GM21529 (cell line): ENCODE data around the gene PPP1CA.
"Not testable (repeated sequence)": the region's sequence is repeated elsewhere in the genome, so short reads cannot be mapped to it uniquely, and the experiment has no call there.

Source experiments
- ATAC-seq: cut with Tn5 transposase; IDR thresholded peaks from one replicate; pipeline ENCODE4 v1.9.1; 2021; ENCODE audit not compliant: unreplicated experiment

Gene PPP1CA

DNA sequence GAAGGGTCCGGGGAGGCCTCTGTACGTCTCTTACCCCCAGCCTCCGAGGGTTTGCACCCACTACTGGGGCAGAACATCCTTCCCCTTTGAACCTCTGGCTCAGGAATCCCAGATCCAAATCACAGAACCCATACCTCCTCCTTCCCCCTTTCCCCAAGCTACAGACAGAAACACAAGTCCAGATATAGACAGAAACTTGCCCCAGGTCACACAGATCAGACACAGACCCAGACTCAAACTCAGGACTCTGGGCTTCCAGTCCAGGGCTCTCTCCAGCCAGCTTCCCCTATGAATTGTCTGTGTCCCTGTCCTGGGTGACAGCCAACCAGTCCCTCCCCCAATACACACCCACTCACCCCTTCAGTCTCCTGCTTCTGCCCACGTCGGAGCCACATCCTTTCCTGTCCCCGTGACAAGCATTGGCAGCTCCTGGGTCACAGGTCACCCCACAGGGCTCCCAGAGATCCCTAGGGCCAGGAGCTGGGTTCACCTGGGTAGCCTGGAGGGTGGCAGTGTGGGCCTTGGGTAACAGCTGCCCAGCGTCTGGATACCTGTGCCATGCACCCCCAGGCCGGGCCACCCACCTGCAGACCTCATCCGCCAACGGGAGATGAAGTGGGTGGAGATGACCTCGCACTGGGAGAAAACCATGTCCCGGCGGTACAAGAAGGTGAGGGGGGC, 3.0 kb upstream of the PPP1CA start:
- ATAC-seq: no peak

DNA sequence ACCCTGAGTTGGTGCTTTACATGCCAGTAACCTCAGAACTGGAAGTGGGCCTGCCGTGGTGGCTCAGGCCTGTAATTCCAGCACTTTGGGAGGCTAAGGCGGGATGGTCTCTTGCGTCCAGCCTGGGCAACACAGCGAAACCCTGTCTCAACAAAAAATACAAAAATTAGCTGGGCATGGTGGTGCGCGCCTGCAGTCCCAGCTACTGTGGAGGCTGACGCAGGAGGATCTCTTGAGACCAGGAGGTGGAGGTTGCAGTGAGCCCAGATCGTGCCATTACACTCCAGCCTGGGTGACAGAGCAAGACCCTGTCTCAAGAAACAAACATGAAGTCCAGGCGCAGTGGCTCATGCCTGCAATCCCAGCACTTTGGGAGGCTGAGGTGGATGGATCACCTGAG, 1.4 kb upstream of the PPP1CA start:
- not testable (repeated sequence) for ATAC-seq

DNA sequence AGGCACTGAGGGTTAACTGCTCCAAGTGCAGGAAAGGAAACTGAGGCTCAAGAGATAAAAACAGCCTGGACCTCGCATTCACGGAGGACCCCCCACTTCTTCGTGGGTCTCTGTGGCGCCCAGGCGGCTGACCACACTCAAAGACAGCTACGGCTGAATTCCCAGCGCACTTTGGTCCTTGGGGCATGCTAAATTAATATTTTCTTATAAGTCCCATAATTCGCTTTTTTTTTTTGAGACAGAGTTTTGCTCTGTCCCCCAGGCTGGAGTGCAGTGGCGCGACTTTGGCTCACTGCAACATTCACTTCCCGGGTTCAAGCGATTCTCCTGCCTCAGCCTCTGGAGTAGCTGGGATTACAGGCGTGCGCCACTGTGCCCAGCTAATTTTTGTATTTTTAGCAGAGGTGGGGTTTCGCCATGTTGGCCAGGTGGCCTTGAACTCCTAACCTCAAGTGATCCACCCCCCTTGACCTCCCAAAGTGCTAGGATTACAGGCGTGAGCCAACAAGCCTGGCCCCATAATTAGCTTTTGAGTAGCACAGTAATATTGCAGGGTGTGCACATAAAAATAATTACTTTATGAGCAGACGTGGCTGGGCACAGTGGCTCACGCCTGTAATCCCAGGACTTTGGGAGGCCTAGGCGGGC, 658 bp upstream of the PPP1CA start:
- not testable (repeated sequence) for ATAC-seq

DNA sequence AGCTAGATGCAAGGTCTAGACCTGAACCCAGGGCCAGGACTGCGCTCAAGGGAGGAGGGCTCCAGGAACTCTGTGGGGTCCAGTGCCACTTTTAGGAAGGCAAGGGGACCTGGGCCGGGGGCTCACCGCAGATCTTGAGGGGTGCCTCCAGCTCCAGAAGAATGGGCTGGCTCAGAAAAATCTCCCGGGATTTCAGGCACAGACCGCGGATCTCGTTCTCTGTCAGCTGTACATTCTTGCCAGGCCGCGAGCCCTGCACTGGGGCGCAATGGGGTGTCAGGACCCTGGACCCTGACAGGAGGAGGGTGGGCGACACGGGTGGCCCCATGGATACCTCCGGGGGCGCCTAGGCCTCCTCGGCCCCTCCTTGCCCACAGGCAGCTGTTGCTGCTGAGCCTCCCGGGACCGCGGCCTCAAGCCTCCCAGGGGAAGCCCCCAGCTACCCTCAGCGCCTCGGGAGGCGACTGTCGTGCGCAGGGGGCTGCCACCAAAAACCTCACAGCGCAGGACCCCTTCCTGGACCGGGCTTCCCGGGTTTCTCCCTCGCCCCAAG, 640 bp downstream of the PPP1CA start:
- peak; percentile 14 for ATAC-seq

DNA sequence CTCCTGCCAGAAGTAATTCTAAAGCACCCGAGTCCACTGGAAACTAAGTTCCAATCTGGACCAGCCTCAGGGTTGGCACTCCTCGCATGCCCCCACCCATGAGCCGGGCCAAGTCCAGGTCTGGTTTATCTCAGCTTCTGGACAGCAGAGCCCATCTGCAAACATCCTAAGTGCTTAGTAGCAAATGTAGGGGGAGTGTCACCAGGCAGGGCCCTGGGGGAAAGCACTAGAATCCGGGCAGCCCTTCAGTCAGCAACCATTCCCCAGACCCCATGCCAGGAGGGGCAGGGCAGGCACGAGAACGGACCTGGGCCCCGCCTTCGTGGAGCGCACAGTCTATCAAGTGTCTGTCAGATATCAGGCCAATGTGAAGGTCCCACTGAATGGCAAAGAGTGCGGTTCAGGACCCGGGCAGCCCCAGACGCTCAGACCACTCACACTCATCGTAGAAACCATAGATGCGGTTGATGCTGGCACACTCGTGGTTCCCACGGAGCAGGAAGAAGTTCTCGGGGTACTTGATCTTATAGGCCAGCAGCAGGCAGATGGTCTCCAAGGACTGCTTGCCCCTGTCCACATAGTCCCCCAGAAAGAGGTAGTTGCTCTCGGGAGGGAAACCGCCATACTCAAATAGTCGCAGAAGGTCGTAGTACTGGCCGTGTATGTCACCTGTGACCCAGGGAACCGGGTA, 1.3 kb downstream of the PPP1CA start:
- ATAC-seq: no peak

DNA sequence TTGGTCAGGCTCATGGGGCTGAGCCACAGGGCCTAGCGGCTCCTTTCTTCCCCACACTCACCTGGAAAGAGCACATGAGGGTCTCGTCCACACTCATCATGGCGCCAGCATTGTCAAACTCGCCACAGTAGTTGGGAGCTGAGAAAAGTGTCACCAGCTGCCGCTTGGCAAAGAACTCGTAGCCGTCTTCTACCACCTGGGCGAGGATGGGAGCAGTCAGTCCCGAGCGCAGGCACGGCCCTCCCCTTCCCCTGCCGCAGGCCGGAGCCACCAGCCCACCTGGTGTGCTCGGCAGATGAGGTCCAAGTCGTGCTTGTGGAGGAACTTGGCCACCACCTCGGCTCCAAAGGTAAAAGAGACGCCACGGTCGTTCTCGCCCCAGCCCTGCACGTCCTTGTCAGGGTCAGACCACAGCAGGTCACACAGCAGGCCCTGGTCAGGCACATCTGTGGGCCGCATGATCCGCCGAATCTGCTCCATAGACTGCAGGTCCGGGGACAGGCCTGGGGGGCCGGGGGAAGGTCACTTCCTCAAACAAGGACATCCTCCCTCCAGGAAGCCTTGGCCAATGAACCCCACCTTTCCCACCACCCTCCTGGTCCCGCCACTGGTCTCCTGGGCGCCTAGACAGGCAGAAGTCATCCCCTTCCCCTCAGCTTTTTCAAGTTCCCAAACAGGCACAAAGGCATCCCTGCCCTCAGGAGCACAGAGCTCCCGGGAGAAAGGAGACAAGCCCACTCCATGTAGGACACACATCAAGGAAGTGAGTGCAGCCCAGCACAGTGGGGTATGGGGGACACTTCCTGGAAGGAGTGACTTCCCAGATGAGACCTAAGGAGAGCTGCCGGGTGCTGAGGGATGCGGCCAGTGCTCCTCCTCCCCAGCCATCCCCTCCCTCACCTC, 2.7 kb downstream of the PPP1CA start:
- ATAC-seq: no peak

DNA sequence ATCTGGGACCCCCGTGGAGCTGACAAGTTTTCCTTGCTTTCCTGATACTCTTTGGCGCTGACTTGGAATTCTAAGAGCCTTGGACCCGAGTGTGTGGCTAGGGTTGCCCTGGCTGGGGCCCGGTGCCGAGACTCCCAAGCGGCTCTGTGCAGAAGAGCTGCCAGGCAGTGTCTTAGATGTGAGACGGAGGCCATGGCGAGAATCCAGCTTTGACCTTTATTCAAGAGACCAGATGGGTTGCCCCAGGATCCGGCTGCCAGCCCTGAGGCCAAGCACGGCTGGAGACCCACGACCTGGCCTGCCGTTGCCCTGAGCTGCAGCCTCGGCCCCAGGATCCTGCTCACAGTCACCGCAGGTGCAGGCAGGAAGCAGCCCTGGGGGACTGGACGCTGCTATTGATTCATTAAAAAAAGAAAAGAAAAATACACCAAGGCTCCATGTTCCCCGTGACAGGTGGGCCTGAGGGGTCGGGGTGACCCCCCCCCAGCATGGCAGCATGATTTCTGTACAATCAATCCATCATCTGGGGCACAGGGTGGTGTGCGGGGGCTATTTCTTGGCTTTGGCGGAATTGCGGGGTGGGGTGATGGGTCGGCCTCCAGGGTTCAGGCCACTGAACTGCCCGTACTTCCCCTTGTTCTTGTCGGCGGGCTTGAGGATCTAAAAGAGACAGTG, 3.5 kb downstream of the PPP1CA start:
- no peak for ATAC-seq

DNA sequence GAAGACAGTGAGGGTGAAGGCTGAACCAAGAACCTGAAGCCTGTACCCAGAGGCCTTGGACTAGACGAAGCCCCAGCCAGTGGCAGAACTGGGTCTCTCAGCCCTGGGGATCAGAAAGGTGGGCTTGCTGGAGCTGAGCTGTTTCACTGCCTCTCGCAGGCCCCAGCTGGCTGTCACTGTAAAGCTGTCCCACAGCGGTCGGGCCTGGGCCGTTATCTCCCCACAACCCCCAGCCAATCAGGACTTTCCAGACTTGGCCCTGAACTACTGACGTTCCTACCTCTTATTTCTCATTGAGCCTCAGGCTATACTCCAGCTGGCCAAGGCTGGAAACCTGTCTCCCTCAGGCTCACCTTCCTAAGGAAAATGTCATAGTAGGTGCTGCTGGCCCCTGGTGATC, 4.1 kb downstream of the PPP1CA start:
- no peak for ATAC-seq

DNA sequence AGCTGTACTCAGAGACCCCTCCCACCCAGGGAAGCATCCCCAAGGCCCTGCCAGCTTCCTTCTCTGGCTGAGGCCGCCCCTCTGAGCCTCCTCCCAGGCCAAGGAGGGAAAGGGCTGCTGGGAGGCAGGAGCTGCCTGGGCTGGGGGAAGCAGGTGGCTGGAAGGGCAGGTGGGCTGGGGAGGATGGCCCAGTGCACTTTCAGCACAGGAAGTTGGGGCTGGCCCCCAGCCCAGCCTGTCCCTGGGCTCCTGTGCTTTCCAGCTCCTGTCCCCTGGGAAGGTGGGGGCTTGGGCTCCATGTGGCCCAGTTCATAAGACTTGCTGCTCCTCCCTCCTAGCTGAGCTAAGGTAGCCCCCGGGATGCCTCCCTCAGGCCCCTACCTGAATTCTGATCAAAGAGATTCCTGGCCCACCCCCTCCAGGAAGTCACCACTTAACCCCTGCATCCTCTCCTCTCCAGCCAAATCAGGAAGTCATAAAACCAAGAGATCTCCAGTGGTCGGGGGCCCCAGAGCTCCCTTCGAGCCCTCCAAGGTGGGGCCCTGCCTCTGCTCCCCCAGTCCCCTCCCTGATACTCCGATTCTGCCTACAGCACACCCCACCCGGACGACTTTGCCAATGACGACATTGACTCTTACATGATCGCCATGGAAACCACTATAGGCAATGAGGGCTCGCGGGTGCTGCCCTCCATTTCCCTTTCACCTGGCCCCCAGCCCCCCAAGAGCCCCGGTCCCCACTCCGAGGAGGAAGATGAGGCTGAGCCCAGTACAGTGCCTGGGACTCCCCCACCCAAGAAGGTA, 4.9 kb downstream of the PPP1CA start:
- ATAC-seq: no peak

DNA sequence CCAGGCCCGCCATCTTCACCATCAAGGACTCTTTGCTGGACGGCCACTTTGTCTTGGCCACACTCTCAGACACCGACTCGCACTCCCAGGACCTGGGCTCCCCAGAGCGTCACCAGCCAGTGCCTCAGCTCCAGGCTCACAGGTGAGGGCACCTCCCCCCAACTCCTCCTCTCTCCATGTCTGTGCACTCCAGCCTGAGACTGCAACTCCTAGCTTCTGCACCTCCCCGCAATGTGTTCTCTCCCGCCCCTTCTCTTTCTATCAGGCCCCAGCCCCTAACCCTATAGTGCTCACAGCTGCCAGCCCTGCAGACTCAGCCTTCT, 5.4 kb downstream of the PPP1CA start:
- no peak for ATAC-seq

DNA sequence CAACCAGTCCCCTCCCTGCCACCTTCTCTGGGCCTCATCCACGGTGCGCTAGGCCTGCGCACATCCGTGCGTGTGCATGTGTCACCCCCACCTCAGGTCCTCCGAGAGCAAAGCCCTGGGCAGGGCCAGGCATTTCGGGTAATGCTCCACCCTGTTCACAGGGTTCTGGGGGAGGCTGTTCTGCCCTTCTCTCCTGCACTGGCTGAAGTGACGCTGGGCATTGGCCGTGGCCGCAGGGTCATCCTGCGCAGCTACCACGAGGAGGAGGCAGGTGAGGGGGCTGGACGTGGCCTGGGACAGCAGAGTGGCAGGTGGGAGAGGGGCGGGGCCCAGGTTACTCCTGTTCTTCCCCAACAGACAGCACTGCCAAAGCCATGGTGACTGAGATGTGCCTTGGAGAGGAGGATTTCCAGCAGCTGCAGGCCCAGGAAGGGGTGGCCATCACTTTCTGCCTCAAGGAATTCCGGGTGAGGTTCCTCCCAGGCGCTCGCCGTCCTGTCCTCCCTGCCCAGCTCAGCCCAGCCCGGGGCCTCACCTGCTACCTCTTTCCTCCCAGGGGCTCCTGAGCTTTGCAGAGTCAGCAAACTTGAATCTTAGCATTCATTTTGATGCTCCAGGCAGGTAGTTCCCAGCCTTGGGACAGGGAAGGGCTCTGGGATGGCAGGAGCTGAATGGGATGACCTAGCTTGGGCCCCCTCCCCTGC, 6.0 kb downstream of the PPP1CA start:
- no peak for ATAC-seq

DNA sequence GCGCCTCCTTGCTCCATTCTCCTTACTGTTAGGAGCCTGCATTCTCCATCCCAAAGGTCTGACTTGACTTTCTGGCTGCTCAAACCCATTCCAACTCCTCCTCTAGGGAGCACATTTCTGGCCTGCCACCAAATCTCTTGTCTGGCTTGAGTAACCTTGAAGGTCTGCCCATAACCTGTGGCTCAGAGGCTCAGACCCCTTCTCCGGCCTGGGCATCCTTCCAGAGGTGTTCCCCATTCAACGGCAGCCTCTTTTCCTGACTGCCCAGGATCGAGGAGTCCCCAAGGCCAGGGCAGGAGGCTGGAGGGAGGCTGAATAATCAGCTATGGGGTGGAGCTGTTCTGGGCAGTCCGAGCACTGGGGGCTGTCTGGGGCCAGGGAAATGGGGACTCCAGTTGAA, 7.7 kb downstream of the PPP1CA start:
- no peak for ATAC-seq

DNA sequence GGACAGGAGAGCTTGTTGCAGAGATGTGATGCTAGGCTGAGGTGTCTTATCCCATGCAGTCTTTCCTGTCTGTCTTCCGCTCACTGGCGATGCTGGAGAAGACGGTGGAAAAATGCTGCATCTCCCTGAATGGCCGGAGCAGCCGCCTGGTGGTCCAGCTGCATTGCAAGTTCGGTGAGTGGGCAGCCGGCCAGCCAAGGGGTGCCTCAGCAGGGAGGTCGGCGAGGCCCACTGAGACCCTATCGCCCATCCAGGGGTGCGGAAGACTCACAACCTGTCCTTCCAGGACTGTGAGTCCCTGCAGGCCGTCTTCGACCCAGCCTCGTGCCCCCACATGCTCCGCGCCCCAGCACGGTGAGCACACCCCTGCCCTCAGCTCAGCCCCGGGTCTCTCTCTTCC, 8.2 kb downstream of the PPP1CA start:
- no peak for ATAC-seq

DNA sequence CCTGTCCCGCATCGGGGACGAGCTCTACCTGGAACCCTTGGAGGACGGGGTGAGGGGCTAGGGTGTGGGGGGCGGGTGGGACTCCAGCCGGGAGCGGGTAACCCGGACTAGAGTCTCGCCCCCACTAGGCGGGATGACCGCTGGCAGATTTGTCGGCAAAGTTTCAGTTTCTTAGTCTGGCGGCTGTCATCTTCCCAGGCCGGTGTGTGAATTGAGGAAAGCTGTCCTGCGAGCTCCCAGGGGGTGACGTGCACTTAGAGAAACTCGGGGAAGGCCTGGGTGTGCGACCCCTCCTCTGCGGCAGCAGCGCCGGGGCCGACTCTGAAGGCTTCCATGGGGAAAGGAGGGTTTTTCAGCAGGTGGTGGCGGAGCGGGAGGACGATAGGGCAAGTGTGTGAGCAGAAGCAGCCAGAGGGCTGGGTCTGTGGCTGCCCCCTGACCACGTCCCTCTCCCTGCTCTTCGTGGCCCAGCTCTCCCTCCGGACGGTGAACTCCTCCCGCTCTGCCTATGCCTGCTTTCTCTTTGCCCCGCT, 9.4 kb downstream of the PPP1CA start:
- ATAC-seq: peak; percentile 9

DNA sequence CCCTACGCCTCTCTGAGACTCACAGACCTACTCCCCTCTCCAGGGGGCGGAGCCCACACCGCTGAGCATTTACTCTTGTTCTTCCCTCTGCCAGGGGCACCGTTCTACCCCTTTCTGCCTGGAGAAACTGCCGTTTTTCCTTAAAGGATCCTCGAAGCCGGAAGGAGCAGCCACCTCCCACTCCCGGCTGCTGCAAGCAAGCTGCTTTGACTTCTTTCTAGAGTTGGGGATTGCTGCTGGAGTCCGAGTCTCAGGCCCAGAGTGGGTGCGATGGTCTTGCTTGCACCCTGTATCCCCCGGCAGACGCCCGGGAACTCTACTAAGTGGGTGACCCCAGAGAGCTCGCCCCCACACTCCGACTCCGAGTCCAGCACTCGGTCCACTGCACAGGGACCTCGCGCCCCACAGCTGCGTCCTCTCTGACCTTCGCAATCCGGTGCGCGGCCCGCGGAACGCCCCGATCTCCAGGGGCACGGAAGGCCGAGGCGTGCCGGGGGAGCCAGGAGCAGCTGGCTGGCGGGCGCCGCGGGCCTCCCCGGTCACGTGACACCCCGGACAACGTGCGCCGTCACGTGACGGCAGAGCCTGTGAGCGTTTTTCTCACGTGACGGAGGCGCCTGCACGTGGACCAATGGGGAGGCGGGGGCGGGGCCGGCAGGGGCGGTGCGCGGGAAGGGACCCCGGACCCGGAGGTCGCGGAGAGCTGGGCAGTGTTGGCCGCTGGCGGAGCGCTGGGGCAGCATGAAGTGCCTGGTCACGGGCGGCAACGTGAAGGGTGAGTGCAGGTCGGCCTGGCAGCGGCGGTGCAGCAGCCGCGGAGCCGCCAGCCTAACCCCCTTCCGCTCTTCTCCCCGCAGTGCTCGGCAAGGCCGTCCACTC, 10.1 kb downstream of the PPP1CA start, which contains the start of gene RAD9A:
RAD9A (plus strand) TSS at position 683 of the 879 bp plus-strand sequence; CDS start at position 742, 59 bp downstream.
- ATAC-seq: peak; percentile 62

DNA sequence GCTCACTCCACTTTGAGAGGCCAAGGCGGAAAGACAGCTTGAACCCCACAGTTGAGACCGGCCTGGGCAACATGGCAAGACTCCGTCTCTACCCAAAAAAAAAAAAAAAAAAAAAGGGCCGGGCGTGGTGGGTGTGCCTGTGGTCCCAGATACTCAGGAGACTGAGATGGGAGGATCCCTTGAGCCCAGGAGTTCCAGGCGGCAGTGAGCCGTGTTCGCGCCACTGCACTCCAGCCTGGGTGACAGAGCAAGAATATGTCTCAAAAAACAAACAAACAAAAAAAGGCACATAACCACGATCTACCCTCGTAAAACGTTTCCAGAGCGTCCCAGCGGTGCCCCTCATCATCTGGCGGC, 10.7 kb downstream of the PPP1CA start:
- no peak for ATAC-seq

DNA sequence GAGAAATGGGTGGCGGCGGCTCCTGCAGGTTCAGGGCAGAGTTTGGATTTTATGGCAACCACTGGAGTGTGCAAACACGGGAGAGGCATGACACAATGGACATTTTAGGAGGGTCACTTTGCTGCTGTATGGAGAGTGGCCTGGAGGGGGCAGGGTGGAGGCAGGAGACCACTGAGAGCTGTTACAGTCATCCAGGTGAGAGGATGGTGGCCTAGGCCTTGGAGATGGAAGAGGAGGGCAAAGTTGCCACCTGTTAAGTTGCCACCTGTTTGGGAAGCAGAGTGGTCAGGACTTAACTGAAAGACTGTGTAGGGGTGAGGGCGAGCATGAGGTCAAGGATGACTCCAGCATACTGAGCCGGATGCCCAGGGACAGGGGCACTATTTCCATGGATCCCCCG, 12.2 kb downstream of the PPP1CA start:
- no peak for ATAC-seq

DNA sequence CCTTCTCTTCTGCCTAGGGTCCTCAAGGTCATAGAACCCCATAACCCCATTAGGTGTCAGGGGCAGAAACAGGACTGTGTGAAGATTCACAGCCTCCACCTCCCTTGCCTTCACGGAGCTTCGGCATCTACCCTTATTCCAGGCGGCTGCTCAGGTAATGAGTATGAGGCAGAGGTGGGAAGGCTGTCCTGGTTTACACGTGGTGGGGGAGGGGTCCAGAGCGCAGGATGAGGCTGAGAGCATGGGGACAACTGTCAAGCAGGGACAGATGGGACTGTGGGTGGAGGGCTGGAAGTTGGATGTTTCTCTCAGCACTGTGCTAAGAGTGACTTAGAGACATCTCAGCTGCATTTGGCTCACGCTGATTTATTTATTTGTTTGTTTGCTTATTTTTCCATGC, 14.1 kb downstream of the PPP1CA start:
- ATAC-seq: no peak
